HepG2 (cell line): ENCODE measurements around the gene FADD. TPM values are rescaled to one million over a fixed set of nuclear protein-coding genes. Genes with fewer than 3 reads are reported as not detected.

ENCODE experiments used
- BRCA1 ChIP-seq: sonication (generic); formaldehyde crosslinking; IDR thresholded peaks from 2 replicates; pipeline ENCODE4 v1.4.0; 2020; ENCODE audit warnings: missing genetic modification reagents
- CBX1 ChIP-seq: IDR thresholded peaks from one replicate; pipeline ENCODE4 v1.6.1; 2016; ENCODE audit warnings: antibody characterized with exemption, low read depth
- EP300 ChIP-seq, 3 experiments: sonication (generic) in 1 of 3; formaldehyde crosslinking in 1 of 3; IDR thresholded peaks; 2 replicates each; pipeline versions ENCODE4 v1.5.1 to v1.6.1; 2011 to 2020; ENCODE audit warnings: low read depth in 2 of 3, low read length in 2 of 3, borderline replicate concordance in 1 of 3, improper control_type of control experiment in 1 of 3, mild to moderate bottlenecking in 1 of 3, missing genetic modification reagents in 1 of 3, moderate library complexity in 1 of 3
- ETV5 ChIP-seq: IDR thresholded peaks from 2 replicates; pipeline ENCODE4 v1.6.1; 2018; ENCODE audit warnings: missing biosample characterization, missing genetic modification reagents, inconsistent platforms, borderline replicate concordance
- NFYB ChIP-seq: sonication (generic); formaldehyde crosslinking; IDR thresholded peaks from 2 replicates; pipeline ENCODE4 v1.4.0; 2020; ENCODE audit warnings: missing genetic modification reagents
- RAD51 ChIP-seq: fragments of 450-650 bp; IDR thresholded peaks from 2 replicates; pipeline ENCODE4 v1.6.1; 2016; ENCODE audit warnings: borderline replicate concordance
- REXO4 ChIP-seq: sonication (generic); formaldehyde crosslinking; IDR thresholded peaks from 2 replicates; pipeline ENCODE4 v1.8.0; 2022; ENCODE audit warnings: missing genetic modification reagents, mild to moderate bottlenecking, borderline replicate concordance
- SOX5 ChIP-seq: IDR thresholded peaks from 2 replicates; pipeline ENCODE4 v1.6.1; 2016; ENCODE audit warnings: borderline replicate concordance
- XRCC5 ChIP-seq: fragments of 200-400 bp; formaldehyde crosslinking; optimal IDR thresholded peaks from 2 replicates; pipeline ENCODE3; 2017; ENCODE audit warnings: mild to moderate bottlenecking, low read length
- ZBTB7A ChIP-seq: sonication (generic); formaldehyde crosslinking; IDR thresholded peaks from 2 replicates; pipeline ENCODE4 v1.8.0; 2022; ENCODE audit warnings: mild to moderate bottlenecking, missing genetic modification reagents
- ZNF224 ChIP-seq: sonication (generic); formaldehyde crosslinking; IDR thresholded peaks from 2 replicates; pipeline ENCODE4 v1.5.0; 2020; ENCODE audit warnings: mild to moderate bottlenecking, missing genetic modification reagents
- ZNF441 ChIP-seq: sonication (generic); formaldehyde crosslinking; IDR thresholded peaks from 2 replicates; pipeline ENCODE4 v1.7.0; 2021; ENCODE audit warnings: missing genetic modification reagents, borderline replicate concordance
- ZNF468 ChIP-seq: sonication (generic); formaldehyde crosslinking; IDR thresholded peaks from 2 replicates; pipeline ENCODE4 v1.8.0; 2022; ENCODE audit warnings: mild to moderate bottlenecking, moderate library complexity, missing genetic modification reagents
- ZNF891 ChIP-seq: sonication (generic); formaldehyde crosslinking; IDR thresholded peaks from 2 replicates; pipeline ENCODE4 v1.5.0; 2020; ENCODE audit warnings: mild to moderate bottlenecking, missing genetic modification reagents
- ZSCAN29 ChIP-seq: sonication (generic); formaldehyde crosslinking; conservative IDR thresholded peaks from 2 replicates; pipeline ENCODE4 v1.4.0; 2020; ENCODE audit warnings: mild to moderate bottlenecking, missing genetic modification reagents
- polyA plus RNA-seq, 8 experiments: library from polyadenylated mRNA; depleted of rRNA in 3 of 8; stranded (reverse) in 7 of 8; unstranded in 1 of 8; fragments of >200 nt; fragmentation: Illumina TruSeq in 4 of 8; extraction: Trizol in 4 of 8; gene quantifications; 2 replicates each; pipeline versions ENCODE4 v1.2.1 to v1.2.3, GENCODE V29; 2011 to 2016; ENCODE audit warnings: low read depth in 4 of 8, missing spikeins in 1 of 8, mixed read lengths in 1 of 8; ENCODE audit not compliant: insufficient read depth in 1 of 8
- total RNA-seq, 5 experiments: library from RNA; depleted of rRNA; stranded (reverse); fragments of >200 nt; fragmentation: Illumina TruSeq; extraction: Trizol; gene quantifications; 2 replicates each; pipeline ENCODE4 v1.2.3, GENCODE V29; 2016; ENCODE audit warnings: low read depth in 1 of 5
- TF ChIP-seq, protein P1 (sequence below): sonication (generic); formaldehyde crosslinking; IDR thresholded peaks from 2 replicates; pipeline ENCODE4 v1.4.0; 2020; ENCODE audit warnings: mild to moderate bottlenecking, missing genetic modification reagents, borderline replicate concordance
- TF ChIP-seq, protein P2 (sequence below): sonication (generic); formaldehyde crosslinking; IDR thresholded peaks from 2 replicates; pipeline ENCODE4 v1.5.1; 2020; ENCODE audit warnings: mild to moderate bottlenecking, missing genetic modification reagents, borderline replicate concordance
- TF ChIP-seq, protein P3 (sequence below): sonication (generic); formaldehyde crosslinking; IDR thresholded peaks from 2 replicates; pipeline ENCODE4 v1.4.0; 2020; ENCODE audit warnings: missing genetic modification reagents, borderline replicate concordance
- TF ChIP-seq, protein P4 (sequence below): sonication (generic); formaldehyde crosslinking; IDR thresholded peaks from 2 replicates; pipeline ENCODE4 v1.5.0; 2020; ENCODE audit warnings: missing genetic modification reagents

FADD gene
- total and polyA plus RNA-seq, 2 of the 13 experiments (the other 11 are each of a cell fraction or from before 2014, with no cell fraction given) = 14.2 to 22.2 TPM

DNA sequence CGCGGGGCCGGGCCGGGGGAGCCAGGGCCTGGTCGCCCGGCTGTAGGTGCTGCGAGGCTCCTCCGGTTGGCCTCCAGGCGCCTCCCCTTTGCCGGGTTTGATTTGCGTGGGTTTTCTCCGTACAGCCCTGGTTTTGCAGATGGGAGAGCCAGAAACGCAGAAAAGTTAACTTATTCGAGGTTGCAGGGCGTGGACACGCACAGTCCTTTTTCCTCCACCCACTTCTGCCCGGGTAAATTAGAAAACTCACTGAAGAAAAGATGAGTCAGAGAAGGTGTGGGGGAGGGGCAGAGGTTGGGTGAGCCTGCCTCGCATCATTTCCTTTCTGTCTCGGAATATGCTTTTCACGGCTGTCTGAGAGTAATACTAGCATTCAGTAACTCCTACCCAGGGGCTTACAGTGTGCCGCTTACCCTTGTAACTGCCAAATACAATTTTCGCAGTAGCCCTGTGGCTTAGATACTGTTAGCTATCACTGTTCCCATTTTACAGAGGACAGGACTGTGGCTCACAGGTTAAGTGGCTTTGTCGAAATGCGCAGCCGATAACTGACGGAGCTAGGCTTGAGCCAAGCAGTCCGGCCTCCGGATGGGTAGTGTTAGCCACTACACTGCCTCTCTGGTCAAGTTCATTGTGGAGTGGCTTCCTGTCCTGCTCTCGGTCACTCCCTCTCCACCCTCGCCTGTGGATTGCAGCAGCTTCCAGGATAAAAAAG lies 812 bp downstream of the FADD start (continued):
- TF ChIP-seq, protein P1, sequence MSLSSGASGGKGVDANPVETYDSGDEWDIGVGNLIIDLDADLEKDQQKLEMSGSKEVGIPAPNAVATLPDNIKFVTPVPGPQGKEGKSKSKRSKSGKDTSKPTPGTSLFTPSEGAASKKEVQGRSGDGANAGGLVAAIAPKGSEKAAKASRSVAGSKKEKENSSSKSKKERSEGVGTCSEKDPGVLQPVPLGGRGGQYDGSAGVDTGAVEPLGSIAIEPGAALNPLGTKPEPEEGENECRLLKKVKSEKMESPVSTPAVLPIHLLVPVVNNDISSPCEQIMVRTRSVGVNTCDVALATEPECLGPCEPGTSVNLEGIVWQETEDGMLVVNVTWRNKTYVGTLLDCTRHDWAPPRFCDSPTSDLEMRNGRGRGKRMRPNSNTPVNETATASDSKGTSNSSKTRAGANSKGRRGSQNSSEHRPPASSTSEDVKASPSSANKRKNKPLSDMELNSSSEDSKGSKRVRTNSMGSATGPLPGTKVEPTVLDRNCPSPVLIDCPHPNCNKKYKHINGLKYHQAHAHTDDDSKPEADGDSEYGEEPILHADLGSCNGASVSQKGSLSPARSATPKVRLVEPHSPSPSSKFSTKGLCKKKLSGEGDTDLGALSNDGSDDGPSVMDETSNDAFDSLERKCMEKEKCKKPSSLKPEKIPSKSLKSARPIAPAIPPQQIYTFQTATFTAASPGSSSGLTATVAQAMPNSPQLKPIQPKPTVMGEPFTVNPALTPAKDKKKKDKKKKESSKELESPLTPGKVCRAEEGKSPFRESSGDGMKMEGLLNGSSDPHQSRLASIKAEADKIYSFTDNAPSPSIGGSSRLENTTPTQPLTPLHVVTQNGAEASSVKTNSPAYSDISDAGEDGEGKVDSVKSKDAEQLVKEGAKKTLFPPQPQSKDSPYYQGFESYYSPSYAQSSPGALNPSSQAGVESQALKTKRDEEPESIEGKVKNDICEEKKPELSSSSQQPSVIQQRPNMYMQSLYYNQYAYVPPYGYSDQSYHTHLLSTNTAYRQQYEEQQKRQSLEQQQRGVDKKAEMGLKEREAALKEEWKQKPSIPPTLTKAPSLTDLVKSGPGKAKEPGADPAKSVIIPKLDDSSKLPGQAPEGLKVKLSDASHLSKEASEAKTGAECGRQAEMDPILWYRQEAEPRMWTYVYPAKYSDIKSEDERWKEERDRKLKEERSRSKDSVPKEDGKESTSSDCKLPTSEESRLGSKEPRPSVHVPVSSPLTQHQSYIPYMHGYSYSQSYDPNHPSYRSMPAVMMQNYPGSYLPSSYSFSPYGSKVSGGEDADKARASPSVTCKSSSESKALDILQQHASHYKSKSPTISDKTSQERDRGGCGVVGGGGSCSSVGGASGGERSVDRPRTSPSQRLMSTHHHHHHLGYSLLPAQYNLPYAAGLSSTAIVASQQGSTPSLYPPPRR = no peak
- TF ChIP-seq ZNF441 (CRISPR knock-in tag) (0 out of 2 replicates have a peak, but pooled peaks have one; percentile 31), ZSCAN29 (CRISPR knock-in tag) (no peak), CBX1 (no peak), ZNF891 (peak; percentile 18; the same call in 1 of the 2 replicates), REXO4 (CRISPR knock-in tag) (no peak), SOX5 (no peak), RAD51 (no peak), ZNF468 (CRISPR knock-in tag) (no peak), ZBTB7A (CRISPR knock-in tag) (no peak), XRCC5 (peak; percentile 32), ETV5 (CRISPR knock-in tag) (no peak), ZNF224 (CRISPR knock-in tag) (no peak), BRCA1 (CRISPR knock-in tag) (no peak), NFYB (CRISPR knock-in tag) (no peak), EP300 (IDR thresholded peaks at IDR 0.05; ENCODE audit: low read depth in 2 of 2, low read length in 2 of 2) (no peak), EP300 (CRISPR knock-in tag; IDR thresholded peaks at IDR 0.05; ENCODE audit: borderline replicate concordance) (no peak)
- TF ChIP-seq, protein P2, sequence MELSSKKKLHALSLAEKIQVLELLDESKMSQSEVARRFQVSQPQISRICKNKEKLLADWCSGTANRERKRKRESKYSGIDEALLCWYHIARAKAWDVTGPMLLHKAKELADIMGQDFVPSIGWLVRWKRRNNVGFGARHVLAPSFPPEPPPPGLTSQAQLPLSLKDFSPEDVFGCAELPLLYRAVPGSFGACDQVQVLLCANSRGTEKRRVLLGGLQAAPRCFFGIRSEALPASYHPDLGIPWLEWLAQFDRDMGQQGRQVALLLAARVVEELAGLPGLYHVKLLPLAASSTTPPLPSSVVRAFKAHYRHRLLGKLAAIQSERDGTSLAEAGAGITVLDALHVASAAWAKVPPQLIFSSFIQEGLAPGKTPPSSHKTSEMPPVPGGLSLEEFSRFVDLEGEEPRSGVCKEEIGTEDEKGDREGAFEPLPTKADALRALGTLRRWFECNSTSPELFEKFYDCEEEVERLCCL = no peak
- TF ChIP-seq, protein P3, sequence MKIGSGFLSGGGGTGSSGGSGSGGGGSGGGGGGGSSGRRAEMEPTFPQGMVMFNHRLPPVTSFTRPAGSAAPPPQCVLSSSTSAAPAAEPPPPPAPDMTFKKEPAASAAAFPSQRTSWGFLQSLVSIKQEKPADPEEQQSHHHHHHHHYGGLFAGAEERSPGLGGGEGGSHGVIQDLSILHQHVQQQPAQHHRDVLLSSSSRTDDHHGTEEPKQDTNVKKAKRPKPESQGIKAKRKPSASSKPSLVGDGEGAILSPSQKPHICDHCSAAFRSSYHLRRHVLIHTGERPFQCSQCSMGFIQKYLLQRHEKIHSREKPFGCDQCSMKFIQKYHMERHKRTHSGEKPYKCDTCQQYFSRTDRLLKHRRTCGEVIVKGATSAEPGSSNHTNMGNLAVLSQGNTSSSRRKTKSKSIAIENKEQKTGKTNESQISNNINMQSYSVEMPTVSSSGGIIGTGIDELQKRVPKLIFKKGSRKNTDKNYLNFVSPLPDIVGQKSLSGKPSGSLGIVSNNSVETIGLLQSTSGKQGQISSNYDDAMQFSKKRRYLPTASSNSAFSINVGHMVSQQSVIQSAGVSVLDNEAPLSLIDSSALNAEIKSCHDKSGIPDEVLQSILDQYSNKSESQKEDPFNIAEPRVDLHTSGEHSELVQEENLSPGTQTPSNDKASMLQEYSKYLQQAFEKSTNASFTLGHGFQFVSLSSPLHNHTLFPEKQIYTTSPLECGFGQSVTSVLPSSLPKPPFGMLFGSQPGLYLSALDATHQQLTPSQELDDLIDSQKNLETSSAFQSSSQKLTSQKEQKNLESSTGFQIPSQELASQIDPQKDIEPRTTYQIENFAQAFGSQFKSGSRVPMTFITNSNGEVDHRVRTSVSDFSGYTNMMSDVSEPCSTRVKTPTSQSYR (CRISPR knock-in tag) = peak; percentile 90
- TF ChIP-seq, protein P4, sequence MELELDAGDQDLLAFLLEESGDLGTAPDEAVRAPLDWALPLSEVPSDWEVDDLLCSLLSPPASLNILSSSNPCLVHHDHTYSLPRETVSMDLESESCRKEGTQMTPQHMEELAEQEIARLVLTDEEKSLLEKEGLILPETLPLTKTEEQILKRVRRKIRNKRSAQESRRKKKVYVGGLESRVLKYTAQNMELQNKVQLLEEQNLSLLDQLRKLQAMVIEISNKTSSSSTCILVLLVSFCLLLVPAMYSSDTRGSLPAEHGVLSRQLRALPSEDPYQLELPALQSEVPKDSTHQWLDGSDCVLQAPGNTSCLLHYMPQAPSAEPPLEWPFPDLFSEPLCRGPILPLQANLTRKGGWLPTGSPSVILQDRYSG (CRISPR knock-in tag) = 0 out of 2 replicates have a peak, but pooled peaks have one; percentile 13
